ENCODE results near the gene CALY.
A peak's percentile ranks its signal among the peaks of the same experiment; 100 is the strongest.

The CALY gene

GRCh38 chr10:133309100-133309719 is 27.5 kb downstream of the CALY start (continued):
- no peak for TF ChIP-seq ZNF600 (tag by site-specific recombination; IDR thresholded peaks at IDR 0.05)
- no peak for TF ChIP-seq PRDM1 (tag by site-specific recombination; IDR thresholded peaks at IDR 0.05)

DNA sequence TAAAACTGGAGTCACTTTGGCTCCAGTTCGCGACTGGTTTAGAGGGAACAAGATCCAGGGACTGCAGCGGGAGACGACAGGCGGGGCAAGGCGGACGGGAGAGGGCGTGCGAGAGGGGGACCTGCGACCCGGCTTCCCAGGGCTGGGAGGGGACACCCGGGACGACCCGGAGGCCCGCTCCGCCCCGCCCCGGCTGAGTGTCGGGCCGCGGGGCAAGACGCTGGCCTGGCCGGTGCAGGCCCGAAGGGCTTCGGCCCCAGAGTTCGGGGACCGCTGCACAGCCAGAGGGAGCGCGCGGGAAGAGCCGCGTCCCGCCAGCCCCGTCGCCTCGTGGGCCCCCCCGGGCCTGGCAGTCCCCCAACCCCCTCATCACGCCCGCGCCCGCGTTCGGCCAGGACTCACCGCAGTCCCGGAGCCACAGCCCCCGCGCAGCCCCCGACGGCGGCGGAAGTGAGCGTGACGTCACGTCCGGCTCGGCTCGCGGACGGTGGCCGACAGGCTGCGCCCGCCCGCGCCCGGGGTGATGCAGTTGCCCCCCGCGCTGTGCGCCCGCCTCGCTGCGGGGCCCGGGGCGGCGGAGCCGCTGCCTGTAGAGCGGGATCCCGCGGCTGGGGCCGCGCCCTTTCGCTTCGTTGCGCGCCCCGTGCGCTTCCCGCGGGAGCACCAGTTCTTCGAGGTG is 28.1 kb downstream of the CALY start, which contains the start of the genes TUBGCP2 and ZNF511:
TSS of gene TUBGCP2 (minus strand) at position 452 of the 679 bp plus-strand sequence. CDS start 5,931 bp downstream, outside the sequence.
TSS of gene ZNF511 (plus strand) at position 494 of the 679 bp plus-strand sequence. CDS start at position 524, 30 bp downstream.
- POLR2A ChIA-PET, result interaction anchor here (1.6 kb wide), 1 partner anchor 21 kb away, joined by 5 read pairs; no protein-coding TSS in a partner anchor
- no peaks in the 10 kb centered on the region for H3K9me3 ChIP-seq (ENCODE audit: control insufficient read depth, insufficient read depth, low read depth, low read length)
- peak within 1 kb of the TSS; percentile 95 for H3K4me3 ChIP-seq (ENCODE audit: low read depth, low read length)
- H3K4me1 ChIP-seq (ENCODE audit: control insufficient read depth, insufficient read depth, low read length), result no peaks in the 10 kb centered on the region
- peaks cover 7 to 51% of the 10 kb centered on the region in 2 experiments; a peak in 2 of 3 replicates for H3K36me3 ChIP-seq (ENCODE audit: control insufficient read depth in 2 of 2, insufficient read depth in 1 of 2, low read length in 2 of 2)
- CTCF ChIA-PET, result interaction anchor here (0.6 to 2.4 kb wide), 12 partner anchors 10 to 305 kb away, joined by 3 to 6 read pairs (median 4); no protein-coding TSS in a partner anchor
- peak within 1 kb of the TSS; percentile 88 for H3K27ac ChIP-seq (ENCODE audit: extremely low read depth, low read depth, low read length)
- TF ChIP-seq ZNF280C (tag by site-specific recombination; IDR thresholded peaks at IDR 0.05) (no peak), ZBTB8A (tag by site-specific recombination; IDR thresholded peaks at IDR 0.05) (peak; percentile 91), FEZF1 (tag by site-specific recombination; IDR thresholded peaks at IDR 0.05) (no peak), ZNF133 (tag by site-specific recombination; IDR thresholded peaks at IDR 0.05) (no peak), YY1 (tag by site-specific recombination; IDR thresholded peaks at IDR 0.05) (no peak; the same call in 1 of the 2 replicates), ZBTB17 (tag by site-specific recombination; IDR thresholded peaks at IDR 0.05) (no peak), KLF8 (tag by site-specific recombination; IDR thresholded peaks at IDR 0.05) (no peak), ZNF26 (tag by site-specific recombination; IDR thresholded peaks at IDR 0.05) (no peak), ZNF341 (tag by site-specific recombination; IDR thresholded peaks at IDR 0.05; ENCODE audit: low read depth) (no peak), ZNF768 (tag by site-specific recombination; IDR thresholded peaks at IDR 0.05) (no peak), ZEB2 (tag by site-specific recombination; IDR thresholded peaks at IDR 0.05) (no peak), ZNF48 (tag by site-specific recombination; IDR thresholded peaks at IDR 0.05) (no peak), ZNF155 (tag by site-specific recombination; IDR thresholded peaks at IDR 0.05) (no peak), ZFP69B (tag by site-specific recombination; IDR thresholded peaks at IDR 0.05) (no peak), KLF17 (tag by site-specific recombination; IDR thresholded peaks at IDR 0.05) (no peak; the same call in 1 of the 2 replicates), ZBTB21 (tag by site-specific recombination; IDR thresholded peaks at IDR 0.05) (no peak), ZBTB49 (tag by site-specific recombination; IDR thresholded peaks at IDR 0.05; ENCODE audit: low read depth) (no peak), ZNF473 (tag by site-specific recombination; IDR thresholded peaks at IDR 0.05) (no peak), GFI1B (tag by site-specific recombination; IDR thresholded peaks at IDR 0.05) (no peak), ZNF707 (tag by site-specific recombination; IDR thresholded peaks at IDR 0.05) (no peak)
- TF ChIP-seq, protein P1, sequence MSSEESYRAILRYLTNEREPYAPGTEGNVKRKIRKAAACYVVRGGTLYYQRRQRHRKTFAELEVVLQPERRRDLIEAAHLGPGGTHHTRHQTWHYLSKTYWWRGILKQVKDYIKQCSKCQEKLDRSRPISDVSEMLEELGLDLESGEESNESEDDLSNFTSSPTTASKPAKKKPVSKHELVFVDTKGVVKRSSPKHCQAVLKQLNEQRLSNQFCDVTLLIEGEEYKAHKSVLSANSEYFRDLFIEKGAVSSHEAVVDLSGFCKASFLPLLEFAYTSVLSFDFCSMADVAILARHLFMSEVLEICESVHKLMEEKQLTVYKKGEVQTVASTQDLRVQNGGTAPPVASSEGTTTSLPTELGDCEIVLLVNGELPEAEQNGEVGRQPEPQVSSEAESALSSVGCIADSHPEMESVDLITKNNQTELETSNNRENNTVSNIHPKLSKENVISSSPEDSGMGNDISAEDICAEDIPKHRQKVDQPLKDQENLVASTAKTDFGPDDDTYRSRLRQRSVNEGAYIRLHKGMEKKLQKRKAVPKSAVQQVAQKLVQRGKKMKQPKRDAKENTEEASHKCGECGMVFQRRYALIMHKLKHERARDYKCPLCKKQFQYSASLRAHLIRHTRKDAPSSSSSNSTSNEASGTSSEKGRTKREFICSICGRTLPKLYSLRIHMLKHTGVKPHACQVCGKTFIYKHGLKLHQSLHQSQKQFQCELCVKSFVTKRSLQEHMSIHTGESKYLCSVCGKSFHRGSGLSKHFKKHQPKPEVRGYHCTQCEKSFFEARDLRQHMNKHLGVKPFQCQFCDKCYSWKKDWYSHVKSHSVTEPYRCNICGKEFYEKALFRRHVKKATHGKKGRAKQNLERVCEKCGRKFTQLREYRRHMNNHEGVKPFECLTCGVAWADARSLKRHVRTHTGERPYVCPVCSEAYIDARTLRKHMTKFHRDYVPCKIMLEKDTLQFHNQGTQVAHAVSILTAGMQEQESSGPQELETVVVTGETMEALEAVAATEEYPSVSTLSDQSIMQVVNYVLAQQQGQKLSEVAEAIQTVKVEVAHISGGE (tag by site-specific recombination; conservative IDR thresholded peaks at IDR 0.05; ENCODE audit: low read depth), result peak; percentile 65
- TF ChIP-seq, protein P2, sequence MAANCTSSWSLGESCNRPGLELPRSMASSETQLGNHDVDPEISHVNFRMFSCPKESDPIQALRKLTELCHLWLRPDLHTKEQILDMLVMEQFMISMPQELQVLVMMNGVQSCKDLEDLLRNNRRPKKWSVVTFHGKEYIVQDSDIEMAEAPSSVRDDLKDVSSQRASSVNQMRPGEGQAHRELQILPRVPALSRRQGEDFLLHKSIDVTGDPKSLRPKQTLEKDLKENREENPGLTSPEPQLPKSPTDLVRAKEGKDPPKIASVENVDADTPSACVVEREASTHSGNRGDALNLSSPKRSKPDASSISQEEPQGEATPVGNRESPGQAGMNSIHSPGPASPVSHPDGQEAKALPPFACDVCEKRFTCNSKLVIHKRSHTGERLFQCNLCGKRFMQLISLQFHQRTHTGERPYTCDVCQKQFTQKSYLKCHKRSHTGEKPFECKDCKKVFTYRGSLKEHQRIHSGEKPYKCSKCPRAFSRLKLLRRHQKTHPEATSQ (tag by site-specific recombination; IDR thresholded peaks at IDR 0.05), result no peak
